HepG2 (cell line): ENCODE results near the gene HSD17B8. TPM values are rescaled to one million over a fixed set of nuclear protein-coding genes. Genes with fewer than 3 reads are reported as not detected.

Experiments used
- ASH2L ChIP-seq: fragments of 300-600, 200-600 bp; sonication (generic); IDR thresholded peaks from 2 replicates; pipeline ENCODE4 v1.7.0; 2017; ENCODE audit warnings: low read depth, mild to moderate bottlenecking, moderate library complexity, mixed read lengths, low read length; ENCODE audit not compliant: insufficient read length
- ESRRA ChIP-seq: sonication (generic); formaldehyde crosslinking; IDR thresholded peaks from 2 replicates; pipeline ENCODE4 v1.5.1; 2020; ENCODE audit warnings: mild to moderate bottlenecking, low read depth, missing genetic modification reagents
- HIVEP1 ChIP-seq: sonication (generic); formaldehyde crosslinking; IDR thresholded peaks from 2 replicates; pipeline ENCODE4 v1.4.0; 2020; ENCODE audit warnings: mild to moderate bottlenecking, missing genetic modification reagents
- NFE2L1 ChIP-seq: sonication (generic); formaldehyde crosslinking; IDR thresholded peaks from 2 replicates; pipeline ENCODE4 v1.4.0; 2020; ENCODE audit warnings: missing genetic modification reagents, mild to moderate bottlenecking, borderline replicate concordance
- NR2F2 ChIP-seq: IDR thresholded peaks from 2 replicates; pipeline ENCODE4 v1.6.1; 2012; ENCODE audit warnings: low read depth, inconsistent platforms, borderline replicate concordance
- NRL ChIP-seq: sonication (generic); formaldehyde crosslinking; IDR thresholded peaks from 2 replicates; pipeline ENCODE4 v1.5.0; 2020; ENCODE audit warnings: missing genetic modification reagents, mild to moderate bottlenecking, moderate library complexity, borderline replicate concordance
- ONECUT2 ChIP-seq: sonication (generic); formaldehyde crosslinking; IDR thresholded peaks from 2 replicates; pipeline ENCODE4 v1.4.0; 2020; ENCODE audit warnings: missing genetic modification reagents
- RBAK ChIP-seq: sonication (generic); formaldehyde crosslinking; IDR thresholded peaks from 2 replicates; pipeline ENCODE4 v1.5.1; 2020; ENCODE audit warnings: mild to moderate bottlenecking, missing genetic modification reagents
- RBM39 ChIP-seq: fragments of 200-400 bp; formaldehyde crosslinking; IDR thresholded peaks from one replicate; pipeline ENCODE4 v1.6.1; 2018; ENCODE audit warnings: antibody characterized with exemption, mild to moderate bottlenecking, low read depth, low read length; ENCODE audit not compliant: poor library complexity, severe bottlenecking
- RFX5 ChIP-seq: IDR thresholded peaks from 2 replicates; pipeline ENCODE4 v1.6.1; 2011; ENCODE audit warnings: low read depth, low read length, improper control_type of control experiment
- THAP11 ChIP-seq: IDR thresholded peaks from 2 replicates; pipeline ENCODE4 v1.6.1; 2016; ENCODE audit warnings: missing biosample characterization, missing genetic modification reagents
- TMF1 ChIP-seq: sonication (generic); formaldehyde crosslinking; IDR thresholded peaks from 2 replicates; pipeline ENCODE4 v1.8.1; 2022; ENCODE audit warnings: low read depth, missing genetic modification reagents
- ZMYM3 ChIP-seq: sonication (generic); formaldehyde crosslinking; IDR thresholded peaks from 2 replicates; pipeline ENCODE4 v1.5.1; 2020; ENCODE audit warnings: mild to moderate bottlenecking, missing genetic modification reagents
- ZNF17 ChIP-seq: sonication (generic); formaldehyde crosslinking; IDR thresholded peaks from 2 replicates; pipeline ENCODE4 v1.5.0; 2020; ENCODE audit warnings: mild to moderate bottlenecking, missing genetic modification reagents
- ZNF253 ChIP-seq: sonication (generic); formaldehyde crosslinking; IDR thresholded peaks from 2 replicates; pipeline ENCODE4 v1.8.0; 2022; ENCODE audit warnings: mild to moderate bottlenecking, missing genetic modification reagents, borderline replicate concordance
- ZNF317 ChIP-seq: sonication (generic); formaldehyde crosslinking; IDR thresholded peaks from 2 replicates; pipeline ENCODE4 v1.5.0; 2020; ENCODE audit warnings: mild to moderate bottlenecking, missing genetic modification reagents
- ZNF331 ChIP-seq: sonication (generic); formaldehyde crosslinking; IDR thresholded peaks from 2 replicates; pipeline ENCODE4 v1.4.0; 2020; ENCODE audit warnings: missing genetic modification reagents
- ZNF383 ChIP-seq: sonication (generic); formaldehyde crosslinking; IDR thresholded peaks from 2 replicates; pipeline ENCODE4 v1.4.0; 2020; ENCODE audit warnings: missing genetic modification reagents, mild to moderate bottlenecking, borderline replicate concordance
- ZNF451 ChIP-seq: sonication (generic); formaldehyde crosslinking; IDR thresholded peaks from 2 replicates; pipeline ENCODE4 v1.5.0; 2020; ENCODE audit warnings: mild to moderate bottlenecking, missing genetic modification reagents
- ZNF552 ChIP-seq: sonication (generic); formaldehyde crosslinking; IDR thresholded peaks from 2 replicates; pipeline ENCODE4 v1.9.0; 2022; ENCODE audit warnings: missing genetic modification reagents, mild to moderate bottlenecking, borderline replicate concordance
- ZNF777 ChIP-seq: sonication (generic); formaldehyde crosslinking; IDR thresholded peaks from 2 replicates; pipeline ENCODE4 v1.4.0; 2020; ENCODE audit warnings: missing genetic modification reagents
- ZSCAN9 ChIP-seq: IDR thresholded peaks from 2 replicates; pipeline ENCODE4 v1.6.1; 2016; ENCODE audit warnings: borderline replicate concordance
- polyA plus RNA-seq, 8 experiments: library from polyadenylated mRNA; depleted of rRNA in 3 of 8; stranded (reverse) in 7 of 8; unstranded in 1 of 8; fragments of >200 nt; fragmentation: Illumina TruSeq in 4 of 8; extraction: Trizol in 4 of 8; gene quantifications; 2 replicates each; pipeline versions ENCODE4 v1.2.1 to v1.2.3, GENCODE V29; 2011 to 2016; ENCODE audit warnings: low read depth in 4 of 8, missing spikeins in 1 of 8, mixed read lengths in 1 of 8; ENCODE audit not compliant: insufficient read depth in 1 of 8
- total RNA-seq, 5 experiments: library from RNA; depleted of rRNA; stranded (reverse); fragments of >200 nt; fragmentation: Illumina TruSeq; extraction: Trizol; gene quantifications; 2 replicates each; pipeline ENCODE4 v1.2.3, GENCODE V29; 2016; ENCODE audit warnings: low read depth in 1 of 5
- TF ChIP-seq, protein P1 (sequence below), 2 experiments: sonication (generic) in 1 of 2; formaldehyde crosslinking in 1 of 2; IDR thresholded peaks; 2 replicates each; pipeline versions ENCODE4 v1.5.1 to v1.6.1; 2011 to 2020; ENCODE audit warnings: borderline replicate concordance in 1 of 2, low read depth in 1 of 2, low read length in 1 of 2, mild to moderate bottlenecking in 1 of 2, missing genetic modification reagents in 1 of 2, moderate library complexity in 1 of 2
- TF ChIP-seq, protein P2 (sequence below): sonication (generic); formaldehyde crosslinking; IDR thresholded peaks from 2 replicates; pipeline ENCODE4 v1.4.0; 2020; ENCODE audit warnings: missing genetic modification reagents, mild to moderate bottlenecking, borderline replicate concordance
- TF ChIP-seq, protein P3 (sequence below): sonication (generic); IDR thresholded peaks from 2 replicates; pipeline ENCODE4 v1.6.1; 2016; ENCODE audit warnings: low read depth, borderline replicate concordance
- TF ChIP-seq, protein P4 (sequence below): sonication (generic); formaldehyde crosslinking; IDR thresholded peaks from 2 replicates; pipeline ENCODE4 v1.8.0; 2022; ENCODE audit warnings: mild to moderate bottlenecking, missing genetic modification reagents, moderate library complexity

The HSD17B8 gene
- total and polyA plus RNA-seq, 2 of the 13 experiments (the other 11 are each of a cell fraction or from before 2014, with no cell fraction given), result 12.6 to 20.1 TPM

DNA sequence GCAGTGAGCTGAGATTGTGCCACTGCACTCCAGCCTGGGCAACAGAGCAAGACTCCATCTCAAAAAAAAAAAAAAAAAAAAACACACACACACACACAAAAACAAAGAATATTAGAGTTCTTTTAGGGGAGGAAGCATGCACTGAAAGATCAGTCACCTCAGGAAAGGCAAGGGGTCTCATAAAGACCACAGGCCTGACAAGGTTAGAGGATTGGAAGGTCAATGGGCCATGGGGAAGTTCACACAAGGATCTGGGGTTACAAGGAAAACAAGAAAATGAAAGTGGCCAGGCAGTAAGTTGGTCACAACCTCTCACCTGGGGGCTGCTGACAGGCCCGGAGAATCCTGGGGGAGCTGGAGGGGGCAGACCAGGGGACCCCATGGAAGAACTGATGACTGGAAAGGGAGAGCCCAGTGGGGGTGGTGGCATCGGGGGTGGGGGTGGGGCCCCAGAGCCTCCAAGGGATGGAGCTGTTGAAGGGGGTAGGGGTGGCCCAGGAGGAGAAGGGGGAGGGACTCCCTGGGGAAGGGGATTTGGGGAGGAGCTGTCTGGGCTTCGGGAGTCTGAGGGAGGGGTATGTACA is 5.5 kb upstream of the HSD17B8 start (continued):
- TF ChIP-seq RBM39 (no peak), ZNF17 (CRISPR knock-in tag) (no peak), NFE2L1 (no peak), RBAK (CRISPR knock-in tag) (no peak), HIVEP1 (no peak), THAP11 (CRISPR knock-in tag) (no peak), ZNF777 (no peak), ZNF451 (CRISPR knock-in tag) (no peak), RFX5 (no peak), ESRRA (CRISPR knock-in tag) (no peak), ASH2L (peak; percentile 4), ZNF317 (CRISPR knock-in tag) (no peak; the same call in 1 of the 2 replicates), ZNF552 (CRISPR knock-in tag) (no peak), ZNF331 (no peak; the same call in 1 of the 2 replicates), ZSCAN9 (CRISPR knock-in tag) (no peak), ZNF383 (CRISPR knock-in tag) (no peak), TMF1 (CRISPR knock-in tag) (peak; percentile 4; the same call in 1 of the 2 replicates), ZNF253 (CRISPR knock-in tag) (no peak), NRL (no peak), NR2F2 (no peak), ONECUT2 (CRISPR knock-in tag) (no peak), ZMYM3 (CRISPR knock-in tag) (peak; percentile 7; the same call in 1 of the 2 replicates)
- TF ChIP-seq, protein P1, sequence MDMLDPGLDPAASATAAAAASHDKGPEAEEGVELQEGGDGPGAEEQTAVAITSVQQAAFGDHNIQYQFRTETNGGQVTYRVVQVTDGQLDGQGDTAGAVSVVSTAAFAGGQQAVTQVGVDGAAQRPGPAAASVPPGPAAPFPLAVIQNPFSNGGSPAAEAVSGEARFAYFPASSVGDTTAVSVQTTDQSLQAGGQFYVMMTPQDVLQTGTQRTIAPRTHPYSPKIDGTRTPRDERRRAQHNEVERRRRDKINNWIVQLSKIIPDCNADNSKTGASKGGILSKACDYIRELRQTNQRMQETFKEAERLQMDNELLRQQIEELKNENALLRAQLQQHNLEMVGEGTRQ (IDR thresholded peaks at IDR 0.05; ENCODE audit: low read depth, low read length), result no peak
- TF ChIP-seq, protein P1 (CRISPR knock-in tag; IDR thresholded peaks at IDR 0.05; ENCODE audit: borderline replicate concordance), result no peak
- TF ChIP-seq, protein P2, sequence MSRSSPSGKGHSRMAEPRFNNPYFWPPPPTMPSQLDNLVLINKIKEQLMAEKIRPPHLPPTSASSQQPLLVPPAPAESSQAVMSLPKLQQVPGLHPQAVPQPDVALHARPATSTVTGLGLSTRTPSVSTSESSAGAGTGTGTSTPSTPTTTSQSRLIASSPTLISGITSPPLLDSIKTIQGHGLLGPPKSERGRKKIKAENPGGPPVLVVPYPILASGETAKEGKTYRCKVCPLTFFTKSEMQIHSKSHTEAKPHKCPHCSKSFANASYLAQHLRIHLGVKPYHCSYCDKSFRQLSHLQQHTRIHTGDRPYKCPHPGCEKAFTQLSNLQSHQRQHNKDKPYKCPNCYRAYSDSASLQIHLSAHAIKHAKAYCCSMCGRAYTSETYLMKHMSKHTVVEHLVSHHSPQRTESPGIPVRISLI, result peak; percentile 44; the same call in 1 of the 2 replicates
- TF ChIP-seq, protein P3, sequence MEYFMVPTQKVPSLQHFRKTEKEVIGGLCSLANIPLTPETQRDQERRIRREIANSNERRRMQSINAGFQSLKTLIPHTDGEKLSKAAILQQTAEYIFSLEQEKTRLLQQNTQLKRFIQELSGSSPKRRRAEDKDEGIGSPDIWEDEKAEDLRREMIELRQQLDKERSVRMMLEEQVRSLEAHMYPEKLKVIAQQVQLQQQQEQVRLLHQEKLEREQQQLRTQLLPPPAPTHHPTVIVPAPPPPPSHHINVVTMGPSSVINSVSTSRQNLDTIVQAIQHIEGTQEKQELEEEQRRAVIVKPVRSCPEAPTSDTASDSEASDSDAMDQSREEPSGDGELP, result no peak
- TF ChIP-seq, protein P4, sequence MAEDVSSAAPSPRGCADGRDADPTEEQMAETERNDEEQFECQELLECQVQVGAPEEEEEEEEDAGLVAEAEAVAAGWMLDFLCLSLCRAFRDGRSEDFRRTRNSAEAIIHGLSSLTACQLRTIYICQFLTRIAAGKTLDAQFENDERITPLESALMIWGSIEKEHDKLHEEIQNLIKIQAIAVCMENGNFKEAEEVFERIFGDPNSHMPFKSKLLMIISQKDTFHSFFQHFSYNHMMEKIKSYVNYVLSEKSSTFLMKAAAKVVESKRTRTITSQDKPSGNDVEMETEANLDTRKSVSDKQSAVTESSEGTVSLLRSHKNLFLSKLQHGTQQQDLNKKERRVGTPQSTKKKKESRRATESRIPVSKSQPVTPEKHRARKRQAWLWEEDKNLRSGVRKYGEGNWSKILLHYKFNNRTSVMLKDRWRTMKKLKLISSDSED (CRISPR knock-in tag), result no peak
